MCF 10A (cell line): ENCODE measurements around the gene HM13. TPM values are rescaled to one million over a fixed set of nuclear protein-coding genes. Genes with fewer than 3 reads are reported as not detected.

ENCODE experiments used
- BruUV-seq: library from RNA; stranded (reverse); fragments of 400-500 nt; replicated peaks from 2 replicates; lab custom pipeline; 2021; lab: Mats Ljungman, UMichigan
- CTCF ChIA-PET: fragments of 300-600 bp; sonication (Branson Sonifier 250); formaldehyde crosslinking; extraction: SDS; loops from one replicate; lab custom pipeline; 2021; ENCODE audit warnings: antibody characterized with exemption, inconsistent platforms; lab: Yijun Ruan, JAX
- POLR2A ChIA-PET: fragments of 300-600, 350-650 bp; sonication (Branson Sonifier 250); formaldehyde crosslinking; extraction: SDS; loops from one replicate; lab custom pipeline; 2020; ENCODE audit warnings: antibody characterized with exemption, inconsistent platforms; lab: Yijun Ruan, JAX
- DNase-seq: peaks from one replicate; pipeline ENCODE4 v3.0.0-alpha.2; 2018; ENCODE audit not compliant: unreplicated experiment
- H3K27ac Mint-ChIP-seq: one replicate; pipeline ENCODE4 v1.8.0; 2022; ENCODE audit warnings: mild to moderate bottlenecking, low read depth, mixed read lengths; ENCODE audit not compliant: unreplicated experiment
- H3K27me3 Mint-ChIP-seq: one replicate; pipeline ENCODE4 v1.8.0; 2022; ENCODE audit warnings: mixed read lengths; ENCODE audit not compliant: insufficient read depth, unreplicated experiment
- H3K36me3 Mint-ChIP-seq: one replicate; pipeline ENCODE4 v1.8.0; 2022; ENCODE audit warnings: mild to moderate bottlenecking, moderate library complexity, mixed read lengths; ENCODE audit not compliant: insufficient read depth, unreplicated experiment
- H3K4me1 Mint-ChIP-seq: one replicate; pipeline ENCODE4 v1.8.0; 2022; ENCODE audit warnings: mixed read lengths; ENCODE audit not compliant: insufficient read depth, unreplicated experiment
- H3K4me3 Mint-ChIP-seq: one replicate; pipeline ENCODE4 v1.8.0; 2022; ENCODE audit warnings: mild to moderate bottlenecking, moderate library complexity, mixed read lengths; ENCODE audit not compliant: unreplicated experiment
- H3K9me3 Mint-ChIP-seq: one replicate; pipeline ENCODE4 v1.8.0; 2022; ENCODE audit warnings: mixed read lengths; ENCODE audit not compliant: unreplicated experiment
- CTCF ChIP-seq: fragments of 200-600 bp; IDR thresholded peaks from one replicate; pipeline ENCODE4 v1.8.0; 2022; ENCODE audit warnings: antibody characterized with exemption, mild to moderate bottlenecking; ENCODE audit not compliant: unreplicated experiment
- intact Hi-C: fragments of 100-400 bp; cut with micrococcal nuclease; formaldehyde crosslinking; loops from 2 replicates; pipeline ENCODE4 v1.14.1; 2022
- total RNA-seq: library from RNA; stranded (reverse); gene quantifications from 2 replicates; pipeline ENCODE4 v1.2.3, GENCODE V29; 2022

HM13 gene
- total RNA-seq, 1 experiment from 2014 or later = 276 TPM

GRCh38 chr20:31485450-31486339 is 28.5 kb upstream of the HM13 start:
- CTCF ChIA-PET = interaction anchor here (0.6 to 18.2 kb wide), 10 partner anchors 17 to 1952 kb away, joined by 3 to 225 read pairs (median 4); partner anchors contain the start of gene DEFB121
- no peaks in the 10 kb centered on the region for H3K27me3 Mint-ChIP-seq
- DNase-seq = no peak
- intact Hi-C loops = no loop called here
- BruUV-seq = no TSS peak
- no peak overlapping the region for H3K4me3 Mint-ChIP-seq
- POLR2A ChIA-PET = interaction anchor here (0.6 kb wide), 1 partner anchor 1717 kb away, joined by 3 read pairs; no protein-coding TSS in a partner anchor
- TF ChIP-seq CTCF = no peak
- H3K4me1 Mint-ChIP-seq = no peaks in the 10 kb centered on the region
- H3K9me3 Mint-ChIP-seq = no peaks in the 10 kb centered on the region
- no peaks in the 10 kb centered on the region for H3K36me3 Mint-ChIP-seq
- H3K27ac Mint-ChIP-seq = no peak overlapping the region

GRCh38 chr20:31488115-31488514 is 26.1 kb upstream of the HM13 start:
- H3K9me3 Mint-ChIP-seq = no peaks in the 10 kb centered on the region
- ChIA-PET POLR2A (no interaction called here), CTCF (interaction anchor here (0.5 to 18.2 kb wide), 5 partner anchors 10 to 228 kb away, joined by 4 to 225 read pairs (median 4); no protein-coding TSS in a partner anchor)
- no TSS peak for BruUV-seq
- no peak for DNase-seq
- H3K36me3 Mint-ChIP-seq = no peaks in the 10 kb centered on the region
- H3K4me1 Mint-ChIP-seq = no peaks in the 10 kb centered on the region
- intact Hi-C loops = no loop called here
- no peak overlapping the region for H3K27ac Mint-ChIP-seq
- no peaks in the 10 kb centered on the region for H3K27me3 Mint-ChIP-seq
- TF ChIP-seq CTCF = no peak
- H3K4me3 Mint-ChIP-seq = no peak overlapping the region

GRCh38 chr20:31489152-31489551 is 25.1 kb upstream of the HM13 start:
- Mint-ChIP-seq H3K27me3 (no peaks in the 10 kb centered on the region), H3K36me3 (peaks cover 5% of the 10 kb centered on the region), H3K4me1 (no peaks in the 10 kb centered on the region), H3K9me3 (no peaks in the 10 kb centered on the region), H3K4me3 (no peak overlapping the region), H3K27ac (no peak overlapping the region)
- BruUV-seq = no TSS peak
- ChIA-PET CTCF (interaction anchor here (0.6 to 18.2 kb wide), 4 partner anchors 8 to 33 kb away, joined by 4 to 225 read pairs (median 15); no protein-coding TSS in a partner anchor), POLR2A (no interaction called here)
- intact Hi-C loops = no loop called here
- no peak for DNase-seq
- TF ChIP-seq CTCF = no peak

GRCh38 chr20:31490752-31491151 is 23.5 kb upstream of the HM13 start:
- no TSS peak for BruUV-seq
- Mint-ChIP-seq H3K9me3 (no peaks in the 10 kb centered on the region), H3K27me3 (peaks cover 9% of the 10 kb centered on the region), H3K27ac (no peak overlapping the region), H3K36me3 (peaks cover 5% of the 10 kb centered on the region), H3K4me1 (no peaks in the 10 kb centered on the region), H3K4me3 (no peak overlapping the region)
- POLR2A ChIA-PET = interaction anchor here (0.7 kb wide), 1 partner anchor 24 kb away, joined by 3 read pairs; no protein-coding TSS in a partner anchor
- CTCF ChIA-PET = interaction anchor here (1.9 to 18.2 kb wide), 3 partner anchors 12 to 30 kb away, joined by 10 to 225 read pairs (median 25); no protein-coding TSS in a partner anchor
- TF ChIP-seq CTCF = no peak
- intact Hi-C loops = no loop called here
- no peak for DNase-seq
